Measurements from ENCODE around the gene CPSF2.

Gene CPSF2

GRCh38 chr14:92153581-92153980 is 31.8 kb downstream of the CPSF2 start:
- no peak for TF ChIP-seq CTCF (IDR thresholded peaks at IDR 0.05; ENCODE audit: low read depth, low read length, missing control alignments)
- DNase-seq (ENCODE audit: extremely low read depth, low read depth): no peak
- no peak overlapping the region for H3K4me3 ChIP-seq (replicated peaks; ENCODE audit: low read depth, low read length)

- no peak for DNase-seq (ENCODE audit: extremely low read depth, low read depth)
Measured at GRCh38 chr14:92154283-92154942, 32.6 kb downstream of the CPSF2 start.

GRCh38 chr14:92160619-92161018 is 38.9 kb downstream of the CPSF2 start:
- H3K4me3 ChIP-seq (replicated peaks; ENCODE audit: low read depth, low read length): no peak overlapping the region
- no peak for TF ChIP-seq CTCF (IDR thresholded peaks at IDR 0.05; ENCODE audit: low read depth, low read length, missing control alignments)
- DNase-seq (ENCODE audit: extremely low read depth, low read depth): no peak

More at GRCh38 chr14:92154283-92154942, 32.6 kb downstream of the CPSF2 start:
- no peak for TF ChIP-seq CTCF (IDR thresholded peaks at IDR 0.05; ENCODE audit: low read depth, low read length, missing control alignments)
- no peak overlapping the region for H3K4me3 ChIP-seq (replicated peaks; ENCODE audit: low read depth, low read length)

- DNase-seq (ENCODE audit: extremely low read depth, low read depth): no peak
- no peak for TF ChIP-seq CTCF (IDR thresholded peaks at IDR 0.05; ENCODE audit: low read depth, low read length, missing control alignments)
- H3K4me3 ChIP-seq (replicated peaks; ENCODE audit: low read depth, low read length): no peak overlapping the region
Measured at GRCh38 chr14:92161521-92161920, 39.8 kb downstream of the CPSF2 start.

- DNase-seq (ENCODE audit: extremely low read depth, low read depth): no peak
- H3K4me3 ChIP-seq (replicated peaks; ENCODE audit: low read depth, low read length): no peak overlapping the region
- TF ChIP-seq CTCF (IDR thresholded peaks at IDR 0.05; ENCODE audit: low read depth, low read length, missing control alignments): no peak
Measured at GRCh38 chr14:92164958-92165357, 43.2 kb downstream of the CPSF2 start.

GRCh38 chr14:92173668-92174067 is 51.9 kb downstream of the CPSF2 start:
- DNase-seq (ENCODE audit: extremely low read depth, low read depth): no peak
- TF ChIP-seq CTCF (IDR thresholded peaks at IDR 0.05; ENCODE audit: low read depth, low read length, missing control alignments): no peak
- no peak overlapping the region for H3K4me3 ChIP-seq (replicated peaks; ENCODE audit: low read depth, low read length)

- no peak for DNase-seq (ENCODE audit: extremely low read depth, low read depth)
- H3K4me3 ChIP-seq (replicated peaks; ENCODE audit: low read depth, low read length): no peak overlapping the region
- TF ChIP-seq CTCF (IDR thresholded peaks at IDR 0.05; ENCODE audit: low read depth, low read length, missing control alignments): no peak
Measured at GRCh38 chr14:92175811-92176210, 54.0 kb downstream of the CPSF2 start.
